Activated T-helper 2 cell treated with anti-CD3 and anti-CD28 coated beads, Interferon-gamma antibody, Interleukin-2, Interleukin-4, amounts not matched to agents 10 μg/mL and 5 μg/mL and 100 μg/mL, durations not matched to agents 14 hours and 24 hours and 36 hours (primary cell): ENCODE results near the gene NAA80. TPM values are rescaled to one million over a fixed set of nuclear protein-coding genes. Genes with fewer than 3 reads are reported as not detected.
"Not testable (repeated sequence)": the region's sequence is repeated elsewhere in the genome, so short reads cannot be mapped to it uniquely, and the experiment has no call there.

Experiments
- DNase-seq: peaks from one replicate; pipeline ENCODE4 v3.0.0; 2021; ENCODE audit warnings: low spot score
- H3K27ac Mint-ChIP-seq: one replicate; pipeline ENCODE4 v1.8.0; 2021; ENCODE audit warnings: mixed read lengths
- H3K27me3 Mint-ChIP-seq: one replicate; pipeline ENCODE4 v1.8.0; 2021; ENCODE audit warnings: low read depth, mixed read lengths
- H3K36me3 Mint-ChIP-seq: one replicate; pipeline ENCODE4 v1.8.0; 2021; ENCODE audit warnings: low read depth, mixed read lengths
- H3K4me1 Mint-ChIP-seq: one replicate; pipeline ENCODE4 v1.8.0; 2021; ENCODE audit warnings: low read depth, mixed read lengths
- H3K4me3 Mint-ChIP-seq: one replicate; pipeline ENCODE4 v1.8.0; 2021; ENCODE audit warnings: low read depth, mild to moderate bottlenecking, moderate library complexity, mixed read lengths
- H3K9me3 Mint-ChIP-seq: one replicate; pipeline ENCODE4 v1.8.0; 2021; ENCODE audit warnings: mixed read lengths
- intact Hi-C: fragments of 100-400 bp; cut with micrococcal nuclease; formaldehyde crosslinking; loops from one replicate; pipeline ENCODE4 v1.15.1; 2023
- total RNA-seq: library from RNA; stranded (reverse); gene quantifications from 2 replicates; pipeline ENCODE4 v1.2.3, GENCODE V29; 2022

The NAA80 gene
- total RNA-seq, 1 donor from 2014 or later, result 24.9 TPM

DNA sequence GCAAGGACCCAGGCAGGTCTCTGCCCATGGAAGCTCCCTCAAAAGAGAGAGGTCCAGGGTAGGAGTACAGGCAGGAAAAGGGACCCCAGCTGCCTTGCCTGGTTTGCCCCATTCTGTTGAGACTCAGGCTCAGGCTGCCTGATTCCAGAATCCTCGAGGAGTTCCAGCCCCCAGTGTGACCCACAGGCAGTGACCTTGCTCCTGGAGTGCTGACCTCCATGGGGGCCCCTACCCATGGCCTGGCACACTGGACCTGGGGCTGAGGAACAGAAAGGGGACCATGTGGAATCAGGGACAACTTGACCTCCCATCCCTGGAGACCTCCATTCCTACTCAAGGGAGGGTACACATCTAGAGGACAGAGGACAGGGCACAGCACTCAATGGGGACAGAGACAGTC is 33.6 kb downstream of the NAA80 start:
- Mint-ChIP-seq H3K9me3 (no peaks in the 10 kb centered on the region), H3K36me3 (no peaks in the 10 kb centered on the region), H3K27ac (no peak overlapping the region), H3K4me3 (no peak overlapping the region), H3K4me1 (no peaks in the 10 kb centered on the region), H3K27me3 (peaks cover 18% of the 10 kb centered on the region)
- DNase-seq, result no peak
- intact Hi-C loops, result no loop called here

DNA sequence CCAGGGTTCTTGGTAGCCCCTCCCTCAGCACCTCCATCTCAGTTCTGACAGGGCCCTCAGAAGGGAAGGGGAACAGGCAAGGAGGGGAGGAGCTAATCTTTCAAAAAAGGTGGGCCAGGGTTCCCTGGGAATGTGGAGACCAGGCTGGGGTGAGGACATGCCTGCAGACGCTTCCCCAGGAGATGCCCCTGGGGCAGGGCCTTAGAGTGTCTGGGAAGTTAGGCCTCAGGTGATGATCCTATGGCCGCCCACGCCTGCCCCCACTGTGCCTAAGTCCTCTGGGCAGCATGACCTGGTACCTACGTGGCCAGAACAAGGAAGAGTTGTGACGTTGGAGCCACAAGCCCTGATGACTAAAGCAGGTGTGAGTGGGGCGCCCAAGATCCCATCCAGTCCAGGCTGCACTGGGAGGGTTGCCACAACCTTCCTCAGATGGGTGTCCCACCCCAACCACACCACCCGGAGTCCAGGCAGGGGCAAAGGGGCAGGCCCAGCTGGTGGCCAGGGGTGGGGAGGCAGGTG is 34.2 kb downstream of the NAA80 start:
- no peak for DNase-seq
- no peak overlapping the region for H3K4me3 Mint-ChIP-seq
- intact Hi-C loops, result no loop called here
- no peak overlapping the region for H3K27ac Mint-ChIP-seq
- no peaks in the 10 kb centered on the region for H3K4me1 Mint-ChIP-seq
- no peaks in the 10 kb centered on the region for H3K9me3 Mint-ChIP-seq
- peaks cover 18% of the 10 kb centered on the region for H3K27me3 Mint-ChIP-seq
- H3K36me3 Mint-ChIP-seq, result no peaks in the 10 kb centered on the region

DNA sequence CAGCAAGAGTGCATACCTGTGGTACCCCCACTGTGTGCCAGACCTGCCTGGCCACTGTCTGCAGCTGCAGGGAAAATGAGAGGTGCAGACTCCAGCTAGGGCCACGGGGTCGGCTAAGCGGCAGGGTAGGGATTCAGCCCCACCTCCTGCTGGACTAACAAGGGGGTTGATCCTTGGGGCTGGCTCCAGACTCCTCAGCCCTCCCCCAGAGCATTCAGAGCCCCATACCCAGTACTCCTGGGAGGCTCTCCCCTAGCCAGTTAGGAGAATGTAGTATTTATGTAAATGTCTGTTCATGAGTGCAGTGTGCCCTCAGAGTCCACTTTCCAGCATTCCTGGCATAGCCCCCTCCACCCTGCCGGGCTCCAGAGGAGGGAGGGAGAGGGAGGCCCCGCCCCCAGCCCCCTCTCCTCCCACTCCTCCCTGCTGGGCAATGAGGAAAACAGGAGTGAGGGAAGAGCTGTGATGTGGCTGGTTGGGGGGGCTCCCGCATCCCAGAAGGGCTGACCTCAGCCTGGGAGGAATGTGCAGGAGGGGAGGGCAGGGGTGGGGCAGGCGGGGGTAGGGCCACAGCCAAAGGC is 34.7 kb downstream of the NAA80 start:
- Mint-ChIP-seq H3K36me3 (no peaks in the 10 kb centered on the region), H3K27me3 (peaks cover 17% of the 10 kb centered on the region), H3K27ac (no peak overlapping the region), H3K4me1 (peaks cover 3% of the 10 kb centered on the region), H3K4me3 (no peak overlapping the region), H3K9me3 (no peaks in the 10 kb centered on the region)
- DNase-seq, result no peak
- intact Hi-C loops, result no loop called here

DNA sequence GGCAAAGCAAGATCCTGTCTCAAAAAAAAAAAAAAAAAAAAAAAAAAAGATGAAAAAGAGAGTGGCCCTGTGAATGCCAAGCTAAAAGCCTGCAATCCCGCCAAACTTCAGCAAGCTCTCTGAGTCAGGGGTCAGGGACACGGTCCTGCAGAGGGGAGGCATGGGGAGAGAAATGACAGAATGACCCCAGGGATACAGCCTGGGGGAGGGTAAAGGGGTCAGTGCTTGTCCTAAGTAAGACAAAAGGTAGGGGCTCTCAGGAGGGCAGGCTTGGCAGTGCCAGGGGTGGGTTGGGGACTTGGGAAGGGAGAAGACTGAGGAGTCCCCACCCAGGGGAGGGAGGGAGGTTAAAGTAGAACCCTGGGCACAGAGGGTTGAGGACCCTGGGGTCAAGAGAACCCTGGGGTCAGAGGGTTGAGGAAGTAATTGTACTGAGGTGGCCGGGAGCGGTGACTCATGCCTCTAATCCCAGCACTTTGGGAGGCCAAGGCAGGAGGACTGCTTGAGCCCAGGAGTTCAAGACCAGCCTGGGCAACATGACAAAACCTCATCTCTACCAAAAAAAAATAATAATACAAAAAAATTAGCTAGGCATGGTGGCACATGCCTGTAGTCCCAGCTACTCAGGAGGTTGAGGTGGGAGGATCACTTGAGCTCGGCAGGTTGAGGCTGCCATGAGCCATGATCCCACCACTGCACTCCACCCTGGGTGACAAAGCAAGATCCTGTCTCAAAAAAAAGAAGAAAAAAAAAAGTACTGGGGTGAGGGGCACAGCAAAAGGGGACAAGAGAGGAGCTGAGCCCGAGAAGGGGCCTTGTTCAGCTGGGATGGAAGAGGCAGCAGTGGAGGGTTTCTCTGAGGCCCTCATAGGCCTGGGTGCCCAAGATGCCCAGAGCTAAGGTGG is 35.5 kb downstream of the NAA80 start:
- intact Hi-C loops, result no loop called here
- Mint-ChIP-seq H3K4me1 (peaks cover 3% of the 10 kb centered on the region), H3K36me3 (peaks cover 4% of the 10 kb centered on the region), H3K27ac (no peak overlapping the region), H3K9me3 (no peaks in the 10 kb centered on the region), H3K27me3 (peaks cover 16% of the 10 kb centered on the region), H3K4me3 (no peak overlapping the region)
- no peak for DNase-seq

DNA sequence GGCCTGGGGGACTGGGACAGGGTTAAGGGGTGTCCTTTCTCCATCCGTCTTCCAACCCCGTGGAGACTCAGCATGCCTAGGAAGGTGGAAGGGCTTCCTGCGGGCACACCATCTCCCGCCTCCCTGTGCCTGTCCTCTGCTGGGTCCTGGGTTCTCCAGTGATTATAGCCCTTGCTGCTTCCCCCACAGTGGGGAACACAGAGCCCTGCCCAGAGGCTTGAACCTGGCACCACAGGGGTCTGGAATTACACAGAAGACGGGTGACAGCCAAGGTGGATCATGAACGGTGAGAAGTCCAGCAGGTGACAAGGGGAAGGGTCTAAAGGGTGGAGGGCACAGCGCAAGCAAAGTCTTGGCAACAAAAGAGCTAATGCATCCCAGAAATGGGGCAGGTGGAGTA is 36.4 kb downstream of the NAA80 start:
- H3K27me3 Mint-ChIP-seq, result peaks cover 9% of the 10 kb centered on the region
- H3K36me3 Mint-ChIP-seq, result peaks cover 14% of the 10 kb centered on the region
- DNase-seq, result no peak
- no peak overlapping the region for H3K4me3 Mint-ChIP-seq
- H3K4me1 Mint-ChIP-seq, result peaks cover 3% of the 10 kb centered on the region
- intact Hi-C loops, result no loop called here
- H3K9me3 Mint-ChIP-seq, result no peaks in the 10 kb centered on the region
- no peak overlapping the region for H3K27ac Mint-ChIP-seq

DNA sequence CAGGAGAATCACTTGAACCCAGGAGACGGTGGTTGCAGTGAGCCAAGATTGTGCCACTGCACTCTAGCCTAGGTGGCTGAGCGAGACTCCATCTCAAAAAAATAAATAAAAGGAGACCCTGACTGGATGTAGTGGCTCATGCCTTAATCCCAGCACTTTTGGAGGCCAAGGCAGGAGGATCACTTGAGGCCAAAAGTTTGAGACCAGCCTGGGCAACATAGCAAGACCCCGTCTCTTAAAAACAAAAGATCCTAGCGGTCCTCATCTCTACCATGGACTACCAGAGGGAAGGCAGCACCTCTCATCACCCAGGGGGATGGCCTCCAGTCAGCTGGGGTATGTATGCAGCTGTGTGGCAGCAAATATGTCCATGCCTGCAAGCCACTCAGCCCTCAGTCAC is 37.0 kb downstream of the NAA80 start:
- H3K4me3 Mint-ChIP-seq, H3K27me3 Mint-ChIP-seq, DNase-seq, intact Hi-C loops, H3K27ac Mint-ChIP-seq, H3K9me3 Mint-ChIP-seq, H3K4me1 Mint-ChIP-seq: not testable (repeated sequence)
- peaks cover 19% of the 10 kb centered on the region for H3K36me3 Mint-ChIP-seq

DNA sequence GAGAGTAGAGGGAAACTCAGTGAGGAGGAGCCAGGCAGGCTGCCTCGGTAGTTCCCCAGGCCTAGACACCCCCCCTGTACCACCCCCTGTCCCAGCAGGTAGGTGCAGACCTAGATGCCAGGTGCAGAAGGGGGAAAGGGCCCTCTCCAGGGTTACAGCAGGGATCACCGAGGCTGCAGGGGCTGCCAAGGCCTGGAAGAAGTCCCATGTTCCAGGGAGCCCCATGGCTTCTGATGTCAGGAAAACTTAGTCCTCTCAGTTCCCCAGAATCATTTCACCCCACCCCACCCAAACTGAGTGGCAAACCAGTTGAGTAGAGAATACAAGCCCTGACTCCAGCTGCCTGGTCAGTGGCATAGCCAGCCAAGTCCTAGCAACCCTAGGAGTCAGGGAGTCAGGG is 37.7 kb downstream of the NAA80 start:
- DNase-seq, result no peak
- intact Hi-C loops, result no loop called here
- no peaks in the 10 kb centered on the region for H3K9me3 Mint-ChIP-seq
- H3K27ac Mint-ChIP-seq, result no peak overlapping the region
- H3K4me1 Mint-ChIP-seq, result peaks cover 3% of the 10 kb centered on the region
- peaks cover 26% of the 10 kb centered on the region for H3K36me3 Mint-ChIP-seq
- no peak overlapping the region for H3K4me3 Mint-ChIP-seq
- peaks cover 4% of the 10 kb centered on the region for H3K27me3 Mint-ChIP-seq

DNA sequence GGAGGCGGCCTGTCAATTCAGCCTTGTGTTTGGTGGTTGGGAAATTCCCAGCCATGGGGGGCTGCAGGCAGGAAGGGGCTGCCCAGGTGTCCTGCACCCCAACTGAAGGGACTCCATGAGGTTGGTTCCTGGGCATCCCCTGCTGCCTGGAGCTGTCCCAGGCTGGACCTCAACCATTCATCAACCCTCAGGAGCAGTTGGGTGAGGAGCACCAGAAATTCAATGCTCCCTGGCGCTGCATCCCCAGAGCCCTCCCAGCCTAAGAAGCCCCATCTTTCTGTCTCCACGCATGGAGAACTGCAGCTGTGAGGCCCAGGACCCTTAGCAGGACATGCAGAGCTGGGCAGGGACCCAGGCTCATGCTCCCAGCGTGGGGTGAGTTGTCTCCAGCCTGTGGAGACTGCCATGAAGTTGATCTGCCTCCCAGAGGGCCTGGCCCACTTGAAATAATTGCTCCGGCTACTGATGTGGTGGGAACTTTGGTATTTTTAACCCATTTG is 38.2 kb downstream of the NAA80 start:
- peak overlapping the region; percentile 60 for H3K4me3 Mint-ChIP-seq
- peaks cover 3% of the 10 kb centered on the region for H3K4me1 Mint-ChIP-seq
- DNase-seq, result no peak
- peaks cover 4% of the 10 kb centered on the region for H3K27me3 Mint-ChIP-seq
- peak overlapping the region; percentile 33 for H3K27ac Mint-ChIP-seq
- intact Hi-C loops, result loop anchor here (1.0 kb wide), 2 partner anchors 12 to 15 kb away; no protein-coding TSS in a partner anchor
- no peaks in the 10 kb centered on the region for H3K9me3 Mint-ChIP-seq
- H3K36me3 Mint-ChIP-seq, result peaks cover 31% of the 10 kb centered on the region

DNA sequence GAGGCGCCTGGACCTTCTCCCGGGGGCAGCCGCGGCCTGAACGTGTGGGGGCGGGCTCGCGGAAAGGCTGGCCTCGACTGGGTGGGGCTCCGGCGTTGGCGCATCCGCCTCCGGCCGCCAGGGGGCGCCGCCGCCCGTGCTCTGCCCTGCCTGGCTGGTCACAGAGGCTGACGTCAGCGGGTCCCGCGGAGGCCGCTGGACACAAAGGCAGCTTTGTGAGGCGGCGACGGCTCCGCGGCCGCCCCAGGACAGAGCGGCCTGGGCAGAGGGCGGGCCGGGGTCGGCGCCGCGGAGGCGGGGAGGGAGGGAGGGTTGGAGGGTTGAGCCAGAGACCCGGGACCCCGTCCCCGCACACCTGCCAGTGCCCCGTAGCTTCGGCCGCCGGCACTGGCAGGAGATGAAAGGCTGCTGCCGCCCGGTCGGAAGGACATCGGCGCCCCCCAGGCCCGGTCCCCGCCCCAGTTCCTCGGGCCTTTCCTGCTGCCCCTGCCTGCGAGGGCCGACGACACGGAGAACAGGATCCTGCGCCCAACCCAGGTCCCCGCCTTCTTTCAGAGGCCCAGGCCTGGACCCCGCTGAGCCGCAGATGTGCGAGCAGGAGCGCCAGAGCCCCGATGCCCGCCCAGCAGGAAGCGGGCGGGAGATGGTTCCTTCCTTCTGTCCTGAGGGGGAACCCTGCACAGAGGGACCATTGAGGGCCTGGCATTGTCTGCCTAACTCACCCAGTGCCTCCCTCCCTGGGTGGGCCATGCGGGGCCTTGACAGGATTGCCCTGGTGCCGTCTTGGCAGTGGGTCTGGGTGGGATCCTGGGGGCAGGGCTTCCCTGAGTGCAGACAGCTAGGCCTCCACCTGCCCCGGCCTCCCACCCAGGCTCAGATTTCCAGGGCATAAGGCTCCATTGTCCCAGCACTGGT is 38.9 kb downstream of the NAA80 start:
- Mint-ChIP-seq H3K4me3 (peak overlapping the region; percentile 69), H3K36me3 (peaks cover 34% of the 10 kb centered on the region), H3K27me3 (no peaks in the 10 kb centered on the region), H3K27ac (peak overlapping the region; percentile 67), H3K4me1 (peaks cover 3% of the 10 kb centered on the region), H3K9me3 (no peaks in the 10 kb centered on the region)
- peak; percentile 83 for DNase-seq
- intact Hi-C loops, result loop anchor here (1.0 kb wide), 2 partner anchors 13 to 14 kb away; no protein-coding TSS in a partner anchor

DNA sequence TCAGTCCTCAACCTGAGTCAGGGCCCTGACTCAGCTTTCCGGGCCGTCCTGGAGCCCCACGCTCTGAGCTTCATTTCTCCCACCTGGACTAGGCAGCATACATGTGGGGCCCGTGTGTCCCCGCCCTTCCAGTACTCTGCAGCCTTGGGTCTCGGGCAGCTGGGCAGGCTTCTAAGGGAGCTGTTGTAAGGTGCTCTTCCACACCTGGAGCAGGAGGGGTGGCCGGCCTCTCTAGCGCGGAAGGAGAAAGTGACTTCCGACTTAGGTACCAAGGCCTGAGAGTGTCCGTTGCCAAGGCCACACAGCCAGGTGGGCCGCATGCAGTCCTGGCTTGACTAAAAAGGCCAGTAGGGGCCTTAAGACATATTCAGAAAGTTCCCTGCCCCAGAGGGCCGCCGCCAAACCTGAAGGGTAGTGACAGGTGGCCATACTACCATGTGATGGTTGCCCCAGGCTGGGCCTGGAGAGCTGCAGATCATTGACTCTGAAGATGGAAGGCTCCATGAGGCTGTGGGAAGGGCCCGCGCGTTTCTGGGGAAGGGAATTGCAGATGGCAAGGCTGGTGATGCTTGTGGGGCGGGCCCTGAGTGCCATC is 39.7 kb downstream of the NAA80 start:
- H3K9me3 Mint-ChIP-seq, result no peaks in the 10 kb centered on the region
- no peaks in the 10 kb centered on the region for H3K27me3 Mint-ChIP-seq
- DNase-seq, result no peak
- H3K27ac Mint-ChIP-seq, result peak overlapping the region; percentile 67
- intact Hi-C loops, result loop anchor here (1.0 kb wide), 2 partner anchors 13 to 14 kb away; no protein-coding TSS in a partner anchor
- peaks cover 36% of the 10 kb centered on the region for H3K36me3 Mint-ChIP-seq
- peaks cover 3% of the 10 kb centered on the region for H3K4me1 Mint-ChIP-seq
- H3K4me3 Mint-ChIP-seq, result peak overlapping the region; percentile 69

DNA sequence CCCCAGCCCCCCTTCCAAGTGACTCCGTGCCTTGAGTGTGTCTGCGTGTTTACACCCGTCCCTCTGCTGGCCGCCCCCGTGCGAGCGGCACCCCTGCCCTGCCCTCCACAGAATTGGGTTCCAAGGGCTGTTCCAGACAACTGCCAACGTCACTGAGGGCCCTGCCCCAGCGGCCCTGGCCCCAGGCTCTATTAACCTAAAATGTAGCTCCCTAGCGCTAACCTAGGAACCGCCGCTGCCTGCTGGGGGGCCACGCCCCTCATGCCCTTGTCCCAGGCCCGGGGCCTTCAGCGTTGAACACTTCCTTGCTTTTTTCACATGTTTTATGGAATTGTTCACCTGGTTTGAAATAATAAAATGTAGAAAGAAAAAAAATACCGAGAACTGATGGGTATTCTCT is 40.2 kb downstream of the NAA80 start:
- no peaks in the 10 kb centered on the region for H3K27me3 Mint-ChIP-seq
- no peak for DNase-seq
- H3K9me3 Mint-ChIP-seq, result no peaks in the 10 kb centered on the region
- no peak overlapping the region for H3K4me3 Mint-ChIP-seq
- peaks cover 3% of the 10 kb centered on the region for H3K4me1 Mint-ChIP-seq
- no peak overlapping the region for H3K27ac Mint-ChIP-seq
- intact Hi-C loops, result no loop called here
- peaks cover 40% of the 10 kb centered on the region for H3K36me3 Mint-ChIP-seq
